GM23248 (cell line): Measurements from ENCODE around the gene DNAI7. TPM values are rescaled to one million over a fixed set of nuclear protein-coding genes. Genes with fewer than 3 reads are reported as not detected.
A peak's percentile ranks its signal among the peaks of the same experiment; 100 is the strongest.

Experiments
- DNase-seq: peaks from one replicate; pipeline ENCODE4 v3.0.0-alpha.2; 2015
- H2AFZ ChIP-seq: fragments of 200-600 bp; sonication (generic); 2 replicates; pipeline ENCODE4 v1.6.1; 2016; ENCODE audit warnings: antibody characterized with exemption
- H3F3A ChIP-seq: fragments of 200-600 bp; sonication (generic); 2 replicates; pipeline ENCODE4 v1.6.1; 2016; ENCODE audit warnings: mild to moderate bottlenecking, antibody characterized with exemption, mixed run types; ENCODE audit not compliant: insufficient read depth
- H3K27ac ChIP-seq: fragments of 200-600 bp; sonication (generic); 2 replicates; pipeline ENCODE4 v1.5.1; 2016; ENCODE audit warnings: mild to moderate bottlenecking
- H3K27me3 ChIP-seq: fragments of 200-600 bp; sonication (generic); replicated peaks from 2 replicates; pipeline ENCODE4 v1.6.1; 2016; ENCODE audit warnings: mild to moderate bottlenecking; ENCODE audit not compliant: insufficient read depth
- H3K36me3 ChIP-seq: fragments of 200-600 bp; sonication (generic); 2 replicates; pipeline ENCODE4 v1.6.1; 2016; ENCODE audit warnings: low read depth, mild to moderate bottlenecking
- H3K4me1 ChIP-seq: fragments of 200-600 bp; sonication (generic); 2 replicates; pipeline ENCODE4 v1.6.1; 2016; ENCODE audit warnings: mild to moderate bottlenecking; ENCODE audit not compliant: insufficient read depth
- H3K4me2 ChIP-seq: fragments of 200-600 bp; sonication (generic); one replicate; pipeline ENCODE4 v1.6.1; 2016; ENCODE audit warnings: mild to moderate bottlenecking; ENCODE audit not compliant: unreplicated experiment
- H3K4me3 ChIP-seq: fragments of 200-600 bp; sonication (generic); 2 replicates; pipeline ENCODE4 v1.5.1; 2016; ENCODE audit warnings: mild to moderate bottlenecking
- H3K79me2 ChIP-seq: fragments of 200-600 bp; sonication (generic); 2 replicates; pipeline ENCODE4 v1.6.1; 2016; ENCODE audit warnings: mild to moderate bottlenecking; ENCODE audit not compliant: insufficient read depth
- H3K9ac ChIP-seq: fragments of 200-600 bp; sonication (generic); 2 replicates; pipeline ENCODE4 v1.6.1; 2016; ENCODE audit warnings: mild to moderate bottlenecking
- H3K9me2 ChIP-seq: fragments of 200-600 bp; sonication (generic); 2 replicates; pipeline ENCODE4 v1.6.1; 2016; ENCODE audit warnings: mixed run types, mild to moderate bottlenecking, moderate library complexity; ENCODE audit not compliant: insufficient read depth
- H3K9me3 ChIP-seq: fragments of 200-600 bp; sonication (generic); one replicate; pipeline ENCODE4 v1.6.1; 2017; ENCODE audit warnings: low read depth
- H4K20me1 ChIP-seq: fragments of 200-600 bp; sonication (generic); 2 replicates; pipeline ENCODE4 v1.6.0; 2016; ENCODE audit not compliant: insufficient read depth
- EZH2 ChIP-seq: fragments of 200-600 bp; sonication (generic); IDR thresholded peaks from 2 replicates; pipeline ENCODE4 v1.6.1; 2018; ENCODE audit warnings: antibody characterized with exemption, mild to moderate bottlenecking; ENCODE audit not compliant: insufficient read depth, poor library complexity, severe bottlenecking
- EZH2phosphoT487 ChIP-seq: fragments of 200-600 bp; sonication (generic); IDR thresholded peaks from 2 replicates; pipeline ENCODE4 v1.6.1; 2018; ENCODE audit warnings: antibody characterized with exemption, moderate library complexity, mild to moderate bottlenecking, low read depth; ENCODE audit not compliant: insufficient read depth
- WGBS, 2 experiments: methylation state at CpG; one replicate each; pipeline ENCODE4 v1.1.6; 2015 to 2017; ENCODE audit warnings: low lambda C conversion rate in 2 of 2, low coverage in 1 of 2; ENCODE audit errors: missing lambda C conversion rate in 2 of 2; 5-methylcytosine and 5-hydroxymethylcytosine counted together
- in situ Hi-C: fragments of 300-500 bp; cut with MboI; formaldehyde crosslinking; loops from 2 replicates; pipeline ENCODE4 v1.15.0; 2020
- polyA plus RNA-seq: library from polyadenylated mRNA; unstranded; fragments of >200 nt; fragmentation: Nextera tagmentation; extraction: Ambion mirVana; gene quantifications from 2 replicates; pipeline ENCODE4 v1.2.1, GENCODE V29; 2016
- total RNA-seq: library from RNA; depleted of rRNA; stranded (reverse); fragments of >200 nt; shearing (Covaris generic); gene quantifications from 2 replicates; pipeline ENCODE4 v1.2.3, GENCODE V29; 2014

DNAI7 gene
- total and polyA plus RNA-seq, 2 experiments from 2014 or later = not detected

DNA sequence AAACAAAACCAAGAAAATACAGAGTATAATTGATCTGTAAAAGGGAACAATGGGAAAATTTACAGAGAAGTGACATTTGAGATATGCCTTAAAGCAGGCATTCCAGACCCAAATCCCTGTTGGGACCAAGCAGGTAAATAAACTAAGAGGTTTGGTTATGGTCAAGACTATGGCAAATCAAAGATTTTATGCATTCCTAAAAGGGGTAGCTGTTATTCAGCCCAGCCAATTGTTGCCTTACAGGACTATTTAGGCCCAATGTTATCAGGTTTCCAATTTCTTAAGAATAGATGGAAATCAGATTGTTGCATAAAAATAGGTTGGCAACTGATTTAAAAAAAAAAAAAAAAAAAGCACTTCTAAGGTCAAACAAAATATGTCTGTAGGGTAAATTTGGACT is 5.3 kb downstream of the DNAI7 start:
- in situ Hi-C loops = no loop called here
- no peak for TF ChIP-seq EZH2phosphoT487
- no peak for TF ChIP-seq EZH2

DNA sequence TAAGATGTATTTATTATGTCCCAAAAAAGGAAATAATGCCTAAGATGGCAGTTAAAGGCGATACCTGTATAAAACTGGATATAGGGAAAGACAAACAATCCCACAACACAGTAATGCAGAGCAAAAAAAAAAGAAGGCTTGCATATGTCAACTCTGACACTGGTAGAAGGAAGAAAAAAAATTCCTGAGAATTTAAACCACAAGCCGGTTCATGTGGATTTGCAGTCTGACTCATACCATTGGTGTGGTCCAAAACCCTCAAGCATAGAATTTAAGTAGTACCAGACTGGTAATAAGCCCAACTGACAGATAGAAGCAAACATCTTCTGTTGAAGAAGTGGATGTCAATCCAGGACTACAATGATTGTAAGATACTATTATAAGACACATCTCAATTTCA is 7.2 kb downstream of the DNAI7 start:
- 48% methylated on average over 2 of the region's 2 CpGs for WGBS, 2 experiments
- Histone ChIP-seq H3K27ac (no peak overlapping the region), H3K36me3 (no peaks in the 10 kb centered on the region), H4K20me1 (no peaks in the 10 kb centered on the region), H2AFZ (no peak overlapping the region), H3K4me3 (no peak overlapping the region), H3K4me1 (peaks cover 5% of the 10 kb centered on the region), H3K9ac (no peak overlapping the region), H3K9me3 (no peaks in the 10 kb centered on the region), H3K27me3 (no peaks in the 10 kb centered on the region), H3K79me2 (no peaks in the 10 kb centered on the region), H3K9me2 (no peaks in the 10 kb centered on the region), H3K4me2 (no peak overlapping the region), H3F3A (0 out of 2 replicates have a peak, but pooled peaks cover 5% of the 10 kb centered on the region)
- in situ Hi-C loops = no loop called here
- peak; percentile 88 for DNase-seq
- TF ChIP-seq EZH2 (no peak), EZH2phosphoT487 (no peak)

More for the DNA sequence above, 5.3 kb downstream of the DNAI7 start:
- H3K9ac ChIP-seq = no peak overlapping the region
- H3K9me2 ChIP-seq = no peaks in the 10 kb centered on the region
- no peaks in the 10 kb centered on the region for H3K9me3 ChIP-seq
- H3K36me3 ChIP-seq = no peaks in the 10 kb centered on the region
- no peak for DNase-seq
- H3K27me3 ChIP-seq = no peaks in the 10 kb centered on the region
- H4K20me1 ChIP-seq = no peaks in the 10 kb centered on the region
- H3K79me2 ChIP-seq = no peaks in the 10 kb centered on the region
- H3K4me2 ChIP-seq = no peak overlapping the region
- H3K27ac ChIP-seq = no peak overlapping the region
- H3K4me3 ChIP-seq = no peak overlapping the region
- H3K4me1 ChIP-seq = peaks cover 5% of the 10 kb centered on the region
- H2AFZ ChIP-seq = no peak overlapping the region
- H3F3A ChIP-seq = 0 out of 2 replicates have a peak, but pooled peaks cover 5% of the 10 kb centered on the region

DNA sequence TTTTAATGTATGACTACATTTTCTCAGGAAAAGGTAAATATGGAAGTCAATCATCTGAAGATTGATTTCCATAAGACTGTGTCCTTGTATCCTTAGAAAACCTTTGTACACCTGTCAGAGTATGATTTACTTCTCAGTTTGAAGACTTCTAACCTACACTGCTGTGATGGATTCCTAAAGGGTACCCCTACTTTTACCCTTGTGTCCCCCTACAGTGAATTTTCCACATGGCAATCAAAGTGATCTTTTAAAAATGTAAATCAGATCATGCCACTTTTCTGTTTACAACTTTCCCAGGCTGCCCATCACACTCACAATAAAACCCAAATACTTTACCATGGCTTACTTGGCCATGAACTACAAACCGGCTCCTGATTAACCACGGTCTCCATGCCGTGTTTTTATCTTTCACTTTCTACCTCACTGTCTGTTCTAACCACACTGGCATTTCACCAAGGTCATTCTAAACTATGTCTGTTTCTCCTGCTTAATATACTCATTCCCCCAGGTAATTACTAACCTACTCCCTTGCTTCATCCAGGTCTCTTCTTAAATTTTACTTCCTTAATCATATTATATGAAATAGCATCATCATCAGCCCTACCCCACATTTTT is 8.1 kb downstream of the DNAI7 start:
- H3K27ac ChIP-seq = no peak overlapping the region
- H3K4me2 ChIP-seq = no peak overlapping the region
- in situ Hi-C loops = no loop called here
- no peak for TF ChIP-seq EZH2phosphoT487
- TF ChIP-seq EZH2 = no peak
- H3K4me3 ChIP-seq = no peak overlapping the region
- peaks cover 5% of the 10 kb centered on the region for H3K4me1 ChIP-seq
- H3K27me3 ChIP-seq = no peaks in the 10 kb centered on the region
- 87 to 89% methylated on average over 3 of the region's 3 CpGs for WGBS, 2 experiments
- H3K9me2 ChIP-seq = no peaks in the 10 kb centered on the region
- H3F3A ChIP-seq = 0 out of 2 replicates have a peak, but pooled peaks cover 5% of the 10 kb centered on the region
- no peaks in the 10 kb centered on the region for H3K9me3 ChIP-seq
- no peaks in the 10 kb centered on the region for H3K36me3 ChIP-seq
- DNase-seq = no peak
- no peaks in the 10 kb centered on the region for H3K79me2 ChIP-seq
- H2AFZ ChIP-seq = no peak overlapping the region
- H4K20me1 ChIP-seq = no peaks in the 10 kb centered on the region
- no peak overlapping the region for H3K9ac ChIP-seq

DNA sequence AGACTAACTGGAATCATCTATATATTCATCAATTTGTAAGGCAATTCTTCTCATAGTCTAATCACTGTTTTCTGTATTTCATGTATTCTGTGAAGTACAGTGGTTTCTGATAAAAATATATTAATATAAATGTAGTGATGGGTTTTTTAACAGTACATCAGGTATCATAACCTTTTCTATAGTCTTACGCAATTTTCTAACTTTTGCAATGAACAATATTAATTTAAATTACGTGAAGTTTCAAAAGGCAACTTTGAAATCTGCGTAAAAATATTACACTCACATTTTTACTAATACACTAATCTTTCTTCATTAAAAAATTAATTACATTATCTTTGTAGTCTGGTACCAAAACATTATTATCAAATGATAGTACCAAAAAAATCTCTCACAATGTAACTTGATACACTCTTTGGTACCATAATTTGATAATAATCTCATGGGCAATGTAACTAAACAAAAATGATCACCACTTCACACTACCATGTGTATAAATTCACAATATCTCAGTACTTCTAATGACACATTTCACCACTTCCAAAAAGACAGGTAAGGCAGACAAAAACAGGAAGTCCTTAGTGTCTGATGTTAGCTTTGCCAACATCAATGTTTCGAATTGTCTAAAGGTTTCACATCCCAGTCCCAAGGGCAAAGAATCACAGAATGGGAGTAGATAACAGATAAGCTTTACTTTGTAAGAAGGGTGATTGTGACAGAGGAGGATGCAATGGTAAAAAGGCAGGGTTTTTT is 8.7 kb downstream of the DNAI7 start:
- Histone ChIP-seq H3K9ac (no peak overlapping the region), H3K4me2 (no peak overlapping the region), H3K9me2 (no peaks in the 10 kb centered on the region), H4K20me1 (no peaks in the 10 kb centered on the region), H3F3A (0 out of 2 replicates have a peak, but pooled peaks cover 5% of the 10 kb centered on the region), H3K27me3 (no peaks in the 10 kb centered on the region), H3K27ac (no peak overlapping the region), H3K4me1 (peaks cover 5% of the 10 kb centered on the region), H2AFZ (no peak overlapping the region), H3K36me3 (no peaks in the 10 kb centered on the region), H3K4me3 (no peak overlapping the region), H3K9me3 (no peaks in the 10 kb centered on the region), H3K79me2 (no peaks in the 10 kb centered on the region)
- 89 to 93% methylated on average over 4 of the region's 4 CpGs for WGBS, 2 experiments
- DNase-seq = no peak
- in situ Hi-C loops = no loop called here
- TF ChIP-seq EZH2 = no peak
- TF ChIP-seq EZH2phosphoT487 = no peak
